RKO (cell line): ENCODE data around the gene SWSAP1.
"Not testable (repeated sequence)": the region's sequence is repeated elsewhere in the genome, so short reads cannot be mapped to it uniquely, and the experiment has no call there.

Experiments used
- DNase-seq: peaks from one replicate; pipeline ENCODE4 v3.0.0-alpha.2; 2016; ENCODE audit warnings: low spot score

SWSAP1 gene

DNA sequence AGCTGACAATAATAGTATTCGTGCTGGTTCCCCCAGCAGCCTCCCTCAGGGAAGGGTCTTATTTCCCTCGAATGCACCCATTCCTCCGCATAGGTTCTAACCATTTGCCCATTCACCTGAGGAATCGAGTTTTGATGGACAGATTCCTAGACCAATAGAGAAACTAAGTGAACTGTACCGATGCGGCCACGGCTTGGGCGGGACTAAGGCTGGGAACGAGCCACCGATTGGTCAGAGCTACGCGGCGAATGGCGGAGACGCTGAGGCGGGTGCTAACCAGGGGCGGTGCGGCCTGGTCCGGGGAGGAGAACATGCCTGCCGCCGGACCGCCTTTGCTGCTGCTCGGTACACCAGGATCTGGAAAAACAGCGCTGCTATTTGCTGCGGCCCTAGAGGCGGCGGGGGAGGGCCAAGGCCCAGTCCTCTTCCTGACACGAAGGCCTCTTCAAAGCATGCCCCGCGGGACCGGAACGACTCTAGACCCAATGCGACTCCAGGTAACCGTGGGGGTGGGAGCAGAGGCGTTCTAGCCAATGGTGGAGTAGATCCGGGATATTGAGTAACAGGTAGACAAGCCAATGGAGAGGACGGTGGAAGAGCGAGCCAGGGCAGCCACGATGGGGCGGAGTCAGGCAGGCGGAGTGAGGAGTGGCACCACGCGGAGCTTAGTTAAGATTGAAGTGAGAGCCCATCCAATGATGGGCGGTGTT, at the start of gene SWSAP1:
Gene SWSAP1 (plus strand): TSS at position 234 of the 710 bp plus-strand sequence. CDS start 15 bp downstream, at position 249.
- DNase-seq: peak; percentile 100

- no peak for DNase-seq
Observed at GRCh38 chr19:11324748-11325389, 49.6 kb upstream of the SWSAP1 start.

DNA sequence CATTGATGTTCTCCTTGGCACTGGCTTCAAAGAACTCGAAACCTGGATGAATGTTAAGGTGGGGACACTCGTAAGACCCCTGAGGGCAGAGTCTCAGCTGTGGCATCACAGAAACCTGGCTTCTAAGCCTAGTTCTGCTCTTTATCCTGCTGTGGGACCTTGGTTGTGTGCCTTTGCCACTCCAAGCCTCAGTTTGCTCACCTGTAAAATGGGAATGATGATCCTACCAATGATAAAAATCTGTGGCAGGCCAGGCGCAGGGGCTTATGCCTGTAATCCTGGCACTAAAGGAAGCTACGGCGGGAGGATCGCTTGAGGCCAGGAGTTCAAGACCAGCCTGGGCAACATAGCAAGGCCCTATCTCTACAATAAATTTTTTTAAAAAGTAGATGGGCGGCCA, 48.9 kb upstream of the SWSAP1 start:
- no peak for DNase-seq

DNA sequence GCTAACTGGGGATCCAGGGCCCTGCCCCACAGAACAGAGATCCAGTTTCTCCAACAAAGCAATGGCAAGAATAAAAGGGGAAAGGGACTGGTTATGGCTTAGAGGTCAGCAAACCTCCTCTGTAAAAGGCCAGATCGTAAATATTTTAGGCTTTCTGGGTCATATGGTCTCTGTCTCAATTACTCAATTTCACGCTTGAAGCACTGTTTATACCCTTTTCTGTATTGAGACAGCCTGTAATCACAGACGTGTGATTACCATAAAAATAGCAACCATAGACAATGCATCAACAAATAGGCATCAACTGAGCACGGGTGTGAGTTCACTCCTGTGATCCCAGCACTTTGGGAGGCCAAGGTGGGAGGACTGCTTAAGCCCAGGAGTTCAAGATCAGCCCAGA, 44.3 kb upstream of the SWSAP1 start:
- DNase-seq: no peak

GRCh38 chr19:11331502-11331901, 43.0 kb upstream of the SWSAP1 start:
- DNase-seq: no peak

DNA sequence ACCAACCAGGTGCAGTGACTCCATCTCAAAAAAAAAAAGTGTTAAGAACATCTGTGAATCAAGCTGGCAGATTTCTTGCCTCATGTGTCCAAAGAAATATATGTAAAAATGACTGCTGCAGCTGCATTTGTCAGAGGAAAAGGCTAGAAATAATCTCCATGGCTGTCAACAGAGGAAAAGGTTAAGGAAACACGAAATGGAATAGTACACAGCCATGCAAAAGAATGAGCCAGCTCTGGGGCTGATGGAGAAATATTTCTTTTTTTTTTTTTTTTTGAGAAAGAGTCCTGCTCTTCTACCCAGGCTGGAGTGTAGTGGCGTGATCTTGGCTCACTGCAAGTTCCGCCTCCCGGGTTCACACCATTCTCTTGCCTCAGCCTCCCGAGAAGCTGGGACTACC, 41.6 kb upstream of the SWSAP1 start:
- DNase-seq: no peak

- DNase-seq: peak; percentile 58
Observed at GRCh38 chr19:11333838-11334237, 40.6 kb upstream of the SWSAP1 start.

- DNase-seq: no peak
Observed at GRCh38 chr19:11335449-11336146, 38.9 kb upstream of the SWSAP1 start.

DNA sequence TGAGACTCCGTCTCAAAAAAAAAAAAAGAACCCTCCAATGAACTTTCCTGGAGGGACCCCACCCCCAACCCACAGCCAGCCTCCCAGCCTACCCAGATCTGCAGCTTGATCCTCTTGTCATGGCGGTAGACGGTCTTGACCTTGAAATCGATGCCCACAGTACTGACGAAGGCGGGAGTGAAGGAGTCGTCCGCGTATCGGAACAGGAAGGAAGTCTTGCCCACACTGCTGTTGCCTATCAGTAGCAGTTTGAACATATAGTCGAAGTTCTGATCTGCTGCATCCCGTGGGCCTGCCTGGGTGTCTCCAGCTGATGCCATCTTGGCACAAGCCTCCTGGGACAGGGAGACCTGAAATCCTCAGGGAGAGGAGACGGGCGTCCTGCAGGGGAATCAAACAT, 37.4 kb upstream of the SWSAP1 start:
- no peak for DNase-seq

DNA sequence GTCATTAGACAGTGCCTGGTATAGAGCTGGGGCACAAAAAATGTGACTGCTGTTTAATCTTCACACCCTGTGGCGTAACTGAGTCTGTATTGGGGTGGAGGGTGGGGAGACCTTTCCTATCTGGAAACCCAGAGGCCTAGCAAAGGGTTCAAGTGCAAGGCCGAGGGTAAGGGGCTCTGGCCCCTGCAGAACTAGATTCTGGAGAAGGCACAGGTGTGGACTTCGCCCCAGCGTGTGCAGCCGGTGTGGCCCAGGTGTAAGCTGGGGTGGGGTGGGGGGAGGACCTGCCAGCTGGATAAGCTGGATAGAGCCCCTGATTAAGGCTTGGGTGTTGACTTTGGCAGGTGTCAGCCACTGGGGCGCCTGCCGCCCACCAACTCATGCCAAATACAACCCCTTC, 36.3 kb upstream of the SWSAP1 start:
- DNase-seq: no peak

DNA sequence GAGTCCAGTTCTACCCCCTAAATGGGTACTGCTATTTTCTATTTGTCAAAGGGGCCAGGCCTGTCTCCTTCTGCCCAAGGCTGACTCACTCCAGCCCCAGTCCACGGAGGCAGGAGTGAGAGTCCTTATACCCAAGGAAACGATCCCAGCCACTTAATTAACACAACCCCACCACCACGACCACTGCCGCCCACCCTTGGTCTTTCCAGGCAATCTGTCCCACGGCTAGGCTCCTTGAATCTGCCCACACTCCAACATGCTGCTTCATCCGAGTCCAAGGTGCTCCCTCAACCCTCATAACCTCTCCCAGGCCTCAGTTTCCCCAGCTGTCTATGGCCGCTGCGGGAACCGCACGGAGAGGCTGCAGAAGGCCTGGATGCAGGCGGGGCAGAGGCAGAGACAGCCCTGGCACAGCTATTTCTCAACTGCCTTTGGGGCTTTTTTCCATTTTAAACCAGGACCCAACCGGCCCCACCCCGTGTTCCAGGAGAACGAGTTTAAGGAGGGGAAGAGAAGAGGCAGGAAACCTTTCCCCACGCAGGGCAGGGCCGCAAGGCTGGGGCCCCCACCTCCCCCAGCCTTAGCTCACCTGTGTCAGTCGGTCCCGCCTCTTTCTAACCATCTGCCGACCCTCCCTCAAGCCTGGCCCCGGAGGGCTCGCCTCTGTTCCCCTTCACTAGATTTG, 35.8 kb upstream of the SWSAP1 start:
- DNase-seq: no peak

- DNase-seq: peak; percentile 92
Observed at GRCh38 chr19:11339254-11340098, 35.0 kb upstream of the SWSAP1 start, which contains the start of gene RAB3D. Gene RAB3D (minus strand): TSS chr19:11339657. CDS start chr19:11337399, 2,258 bp downstream.

DNA sequence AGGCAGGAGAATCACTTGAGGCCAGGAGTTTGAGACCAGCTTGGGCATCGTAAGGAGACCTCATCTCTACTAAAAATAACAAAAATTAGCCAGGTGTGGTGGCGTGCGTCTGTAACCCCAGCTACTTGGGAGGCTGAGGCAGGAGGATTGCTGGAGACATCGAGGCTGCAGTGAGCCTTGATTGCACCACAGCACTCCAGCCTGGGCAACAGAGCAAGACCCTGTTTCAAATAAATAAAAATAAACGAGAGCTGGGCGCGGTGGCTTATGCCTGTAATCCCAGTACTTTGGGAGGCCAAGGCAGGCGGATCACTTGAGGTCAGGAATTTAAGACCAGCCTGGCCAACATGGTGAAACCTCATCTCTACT, 34.4 kb upstream of the SWSAP1 start:
- DNase-seq: not testable (repeated sequence)

DNA sequence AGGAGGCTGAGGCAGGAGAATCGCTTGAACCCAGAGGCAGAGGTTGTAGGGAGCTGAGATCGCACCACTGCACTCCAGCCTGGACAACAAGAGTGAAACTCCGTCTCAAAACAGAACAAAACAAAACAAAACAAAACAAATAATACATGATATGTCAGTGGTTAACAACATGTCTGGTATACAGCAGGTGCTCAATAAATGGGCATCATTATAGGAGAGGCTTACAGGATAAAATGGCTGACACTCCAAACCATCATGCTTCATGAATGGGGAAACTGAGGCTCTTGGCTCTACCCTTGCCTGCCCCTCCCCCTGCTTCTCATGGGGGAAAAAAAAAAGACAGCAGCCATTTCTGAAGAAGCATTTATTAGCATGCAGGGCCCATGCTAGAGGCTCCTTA, 32.0 kb upstream of the SWSAP1 start:
- no peak for DNase-seq

GRCh38 chr19:11345122-11345803, 29.2 kb upstream of the SWSAP1 start:
- no peak for DNase-seq

- DNase-seq: peak; percentile 99
Observed at GRCh38 chr19:11346104-11346940, 28.1 kb upstream of the SWSAP1 start, which contains the start of the genes CCDC159 and TMEM205. Gene CCDC159 (plus strand): TSS chr19:11346519. CDS start chr19:11346607, 88 bp downstream. Gene TMEM205 (minus strand): TSS chr19:11346268. CDS start chr19:11345619, 649 bp downstream.

DNA sequence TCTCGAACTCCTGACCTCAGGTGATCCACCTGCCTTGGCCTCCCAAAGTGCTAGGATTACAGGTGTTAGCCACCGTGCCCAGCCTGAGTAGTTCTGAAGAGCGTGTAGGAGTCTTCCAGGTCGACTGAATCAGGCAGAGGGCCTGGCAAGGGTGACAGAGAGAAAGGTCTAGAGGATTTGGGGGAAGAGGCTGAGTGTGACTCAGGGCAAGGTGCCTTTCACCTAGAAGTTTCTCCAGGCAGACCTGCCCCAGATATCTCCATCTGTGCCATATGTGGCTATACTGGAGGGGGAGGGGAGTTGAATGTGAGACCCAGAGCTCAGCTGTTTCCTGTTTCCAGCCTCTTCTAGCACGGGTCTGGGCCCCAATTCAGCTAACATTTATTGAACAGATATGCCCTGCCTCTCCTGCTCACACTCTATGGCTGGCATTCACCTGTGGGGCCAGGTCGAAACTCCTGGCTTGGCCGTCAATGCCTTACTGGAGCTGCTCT, 26.9 kb upstream of the SWSAP1 start:
- DNase-seq: no peak

DNA sequence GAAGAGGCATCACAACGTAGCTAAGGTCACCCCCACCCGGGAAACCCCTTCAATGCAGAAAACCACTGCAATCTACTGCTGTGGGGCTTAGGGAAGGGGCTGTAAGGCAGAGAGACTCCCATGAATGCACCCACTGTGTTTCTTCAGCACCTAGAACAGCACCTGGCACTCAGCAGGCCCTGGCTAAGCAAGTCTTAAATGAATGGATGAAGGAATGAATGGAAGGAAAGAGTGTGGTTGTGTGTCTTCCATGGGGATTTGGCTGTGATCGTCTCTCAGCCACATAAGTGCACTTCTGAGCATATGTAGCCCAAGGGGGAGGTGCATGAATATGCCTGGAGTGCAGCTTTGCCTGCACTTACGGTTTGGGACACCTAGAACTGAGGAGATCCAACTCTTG, 25.3 kb upstream of the SWSAP1 start:
- DNase-seq: no peak

- not testable (repeated sequence) for DNase-seq
Observed at GRCh38 chr19:11354102-11354501, 20.4 kb upstream of the SWSAP1 start.
